ENCODE measurements around the gene RIMKLA.

DNA sequence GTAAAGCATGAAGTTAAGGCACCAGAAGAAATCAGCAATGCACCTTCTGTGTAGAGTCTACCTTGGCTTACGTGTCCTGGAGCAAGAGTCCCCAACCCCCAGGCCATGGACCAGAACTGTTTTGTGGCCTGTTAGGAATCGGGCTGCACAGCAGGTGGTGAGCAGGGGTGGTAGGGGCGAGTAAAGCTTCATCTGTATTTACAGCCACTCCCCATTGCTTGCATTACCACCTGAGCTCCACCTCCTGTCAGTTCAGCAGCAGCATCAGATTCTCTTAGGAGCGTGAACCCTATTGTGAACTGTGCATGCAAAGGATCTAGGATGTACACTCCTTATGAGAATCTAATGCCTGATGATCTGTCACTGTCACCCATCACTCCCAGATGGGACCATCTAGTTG, 53.7 kb downstream of the RIMKLA start:
- TF ChIP-seq POLR2A (IDR thresholded peaks at IDR 0.05; ENCODE audit: low read depth) (no peak), EP300 (IDR thresholded peaks at IDR 0.05) (no peak)
- TF ChIP-seq, protein P1, sequence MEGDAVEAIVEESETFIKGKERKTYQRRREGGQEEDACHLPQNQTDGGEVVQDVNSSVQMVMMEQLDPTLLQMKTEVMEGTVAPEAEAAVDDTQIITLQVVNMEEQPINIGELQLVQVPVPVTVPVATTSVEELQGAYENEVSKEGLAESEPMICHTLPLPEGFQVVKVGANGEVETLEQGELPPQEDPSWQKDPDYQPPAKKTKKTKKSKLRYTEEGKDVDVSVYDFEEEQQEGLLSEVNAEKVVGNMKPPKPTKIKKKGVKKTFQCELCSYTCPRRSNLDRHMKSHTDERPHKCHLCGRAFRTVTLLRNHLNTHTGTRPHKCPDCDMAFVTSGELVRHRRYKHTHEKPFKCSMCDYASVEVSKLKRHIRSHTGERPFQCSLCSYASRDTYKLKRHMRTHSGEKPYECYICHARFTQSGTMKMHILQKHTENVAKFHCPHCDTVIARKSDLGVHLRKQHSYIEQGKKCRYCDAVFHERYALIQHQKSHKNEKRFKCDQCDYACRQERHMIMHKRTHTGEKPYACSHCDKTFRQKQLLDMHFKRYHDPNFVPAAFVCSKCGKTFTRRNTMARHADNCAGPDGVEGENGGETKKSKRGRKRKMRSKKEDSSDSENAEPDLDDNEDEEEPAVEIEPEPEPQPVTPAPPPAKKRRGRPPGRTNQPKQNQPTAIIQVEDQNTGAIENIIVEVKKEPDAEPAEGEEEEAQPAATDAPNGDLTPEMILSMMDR (IDR thresholded peaks at IDR 0.05), result no peak
